HG03439 (cell line): ENCODE data around the gene ALLC.
"Not testable (repeated sequence)": the region's sequence is repeated elsewhere in the genome, so short reads cannot be mapped to it uniquely, and the experiment has no call there.

Experiments
- ATAC-seq: cut with Tn5 transposase; IDR thresholded peaks from one replicate; pipeline ENCODE4 v1.9.1; 2021; ENCODE audit warnings: mild to moderate bottlenecking, moderate library complexity; ENCODE audit not compliant: unreplicated experiment

The ALLC gene

GRCh38 chr2:3626118-3626811 lies 31.7 kb upstream of the ALLC start:
- no peak for ATAC-seq

- ATAC-seq: no peak
These were observed 31.0 kb upstream of the ALLC start for GRCh38 chr2:3626812-3627499.

DNA sequence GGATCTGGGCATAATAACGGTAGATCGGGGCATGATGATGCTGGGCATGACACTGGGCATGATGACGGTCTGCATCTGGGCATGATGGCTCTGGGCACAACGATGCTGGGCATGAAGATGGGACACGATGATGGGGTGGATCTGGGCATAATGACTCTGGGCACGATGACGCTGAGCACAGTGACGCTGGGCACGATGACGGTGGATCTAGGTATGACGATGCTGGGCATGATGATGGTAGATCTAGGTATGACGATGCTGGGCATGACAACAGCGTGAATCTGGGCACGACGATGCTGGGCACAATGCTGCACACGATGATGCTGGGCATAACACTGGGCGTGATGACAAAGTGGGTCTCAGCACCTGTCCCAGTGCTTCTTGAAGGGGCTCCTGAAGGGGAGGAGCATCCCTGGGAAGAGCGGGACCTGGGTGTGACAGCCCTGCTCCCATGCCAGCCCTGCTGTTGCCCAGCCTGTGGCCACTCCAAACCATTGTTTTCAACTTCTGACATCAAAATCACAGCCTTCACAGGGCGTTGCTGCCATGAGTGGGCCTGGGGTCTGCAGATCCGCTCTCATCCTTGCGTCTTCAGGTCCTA lies 30.4 kb upstream of the ALLC start:
- ATAC-seq: no peak

- no peak for ATAC-seq
These were observed 29.7 kb upstream of the ALLC start for GRCh38 chr2:3628241-3628679.

- no peak for ATAC-seq
These were observed 29.2 kb upstream of the ALLC start for GRCh38 chr2:3628800-3629199.

- ATAC-seq: no peak
These were observed 27.4 kb upstream of the ALLC start for GRCh38 chr2:3630631-3631030.

GRCh38 chr2:3631161-3631850 lies 26.7 kb upstream of the ALLC start:
- ATAC-seq: no peak

- no peak for ATAC-seq
These were observed 25.9 kb upstream of the ALLC start for GRCh38 chr2:3631851-3632659.

DNA sequence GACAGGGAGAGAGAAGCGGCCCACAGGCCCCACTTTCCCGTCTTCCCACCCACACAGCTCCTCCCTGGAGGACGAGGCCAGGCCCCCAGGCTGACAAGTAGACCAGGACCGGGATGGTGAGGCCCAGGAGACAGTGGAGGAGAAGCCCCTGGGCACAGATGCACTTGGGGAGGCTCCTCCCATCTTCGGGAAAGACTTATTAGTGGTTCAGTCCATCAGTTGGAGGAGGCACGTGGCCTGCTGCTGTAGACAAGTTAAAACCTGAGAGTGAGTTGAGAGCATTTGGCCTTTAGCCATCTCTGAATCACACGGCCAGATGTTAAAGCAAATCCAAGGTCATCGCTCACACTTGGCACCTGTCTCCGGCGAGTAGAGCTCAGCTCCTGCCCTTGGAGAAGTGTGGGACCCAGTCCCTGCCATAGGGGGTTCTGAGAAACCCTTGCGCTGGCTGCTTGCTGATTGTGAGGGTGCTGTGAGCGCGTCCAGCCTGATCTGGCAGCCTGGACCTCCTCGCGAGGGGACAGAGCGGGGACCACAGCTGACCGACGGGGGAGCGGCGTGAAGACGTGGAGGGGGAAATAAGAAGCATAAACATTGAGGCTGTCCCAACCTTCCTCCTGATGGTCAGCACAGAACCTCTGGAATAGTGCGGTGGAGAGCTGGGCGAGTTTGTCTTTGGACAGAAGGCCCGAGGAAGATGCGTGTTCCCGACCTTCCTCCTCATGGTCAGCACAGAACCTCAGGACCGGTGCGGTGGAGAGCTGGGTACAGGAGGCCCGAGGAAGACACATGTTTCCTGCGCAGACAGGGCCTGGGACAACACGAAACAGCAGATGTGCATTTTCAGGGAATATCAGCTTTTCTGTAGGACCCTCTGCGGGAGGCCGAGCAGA lies 24.7 kb upstream of the ALLC start:
- no peak for ATAC-seq

DNA sequence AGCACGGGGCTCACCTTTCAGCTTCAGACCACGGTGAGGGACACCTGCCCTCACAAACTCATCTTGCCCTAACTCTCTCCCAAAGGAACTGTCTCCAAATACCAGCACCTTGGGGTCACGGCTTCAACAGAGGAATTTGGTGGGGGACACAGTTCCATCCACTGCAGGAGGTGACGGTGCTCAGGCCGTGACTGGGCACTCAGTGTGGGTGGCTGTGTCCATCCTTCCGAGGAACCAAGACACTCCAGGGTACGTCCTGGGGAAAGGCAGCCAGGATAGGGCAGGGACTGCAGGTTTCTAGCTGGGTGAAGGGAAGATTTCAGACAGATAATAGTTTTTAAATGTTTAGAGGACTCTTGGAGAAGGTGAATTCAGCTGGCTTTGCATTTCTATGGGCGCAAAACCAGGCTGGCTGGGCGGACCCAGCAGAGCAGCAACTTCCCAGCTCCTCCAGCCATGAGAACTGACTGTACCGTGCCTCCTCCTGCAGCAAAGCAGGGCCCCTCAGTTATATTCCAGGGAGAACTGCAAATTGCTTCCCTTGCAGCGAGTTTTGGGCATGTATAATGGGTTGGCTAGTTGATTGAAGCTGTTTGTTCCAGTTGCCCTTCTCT lies 23.9 kb upstream of the ALLC start:
- ATAC-seq: no peak

GRCh38 chr2:3634596-3635121 lies 23.3 kb upstream of the ALLC start:
- no peak for ATAC-seq

DNA sequence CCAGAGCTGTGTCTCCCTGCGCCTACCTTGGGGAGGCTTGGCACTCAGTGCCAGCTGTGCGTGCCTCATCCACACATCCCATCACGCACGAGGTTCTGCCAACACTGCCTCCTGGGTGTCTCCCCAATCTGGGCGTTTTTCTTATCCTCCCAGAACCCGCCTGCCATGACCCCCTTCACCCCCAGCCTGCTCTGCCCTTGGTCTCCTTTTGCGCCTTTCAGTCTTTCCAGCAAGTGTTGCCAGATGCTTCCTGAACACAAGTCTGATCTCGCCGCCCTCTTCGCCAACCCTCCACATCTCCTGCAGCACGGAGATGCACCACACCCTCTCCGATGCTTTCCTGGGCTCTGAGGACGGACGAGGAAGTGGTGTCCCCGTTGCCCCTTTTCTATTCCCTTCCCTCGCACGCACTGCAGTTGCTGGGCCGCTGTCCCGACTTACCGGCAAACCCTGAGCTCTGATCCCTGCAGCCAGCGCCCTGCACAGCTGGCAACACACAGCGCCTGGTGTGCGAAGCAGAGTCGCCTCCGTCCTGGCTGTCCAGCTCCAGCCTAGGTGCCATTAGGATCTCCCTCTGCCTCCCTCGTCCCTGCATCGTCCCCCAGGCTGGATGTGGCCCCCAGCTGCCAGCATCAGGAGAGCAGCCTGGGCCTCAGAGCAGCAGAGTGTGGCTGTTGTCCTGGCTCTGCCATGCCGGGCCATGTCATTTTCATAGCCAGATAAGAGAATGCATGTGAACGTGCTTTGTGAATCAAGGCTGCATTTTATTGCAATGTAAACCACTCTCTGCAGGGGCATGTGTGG lies 22.6 kb upstream of the ALLC start:
- no peak for ATAC-seq

DNA sequence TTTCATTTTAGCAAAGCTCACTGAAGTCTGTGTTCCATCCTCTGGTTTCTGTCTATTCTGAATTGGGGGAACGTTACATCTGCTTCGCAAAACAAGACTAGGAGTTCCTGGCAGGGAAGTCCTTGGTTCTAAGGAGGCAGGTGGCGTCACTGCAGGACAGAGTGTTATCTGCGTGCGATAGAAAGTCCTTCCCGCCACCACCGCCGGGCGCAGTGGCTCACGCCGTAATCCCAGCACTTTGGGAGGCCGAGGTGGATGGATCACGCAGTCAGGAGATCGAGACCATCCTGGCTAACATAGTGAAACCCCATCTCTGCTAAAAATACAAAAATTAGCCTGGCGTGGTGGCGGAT lies 22.0 kb upstream of the ALLC start:
- not testable (repeated sequence) for ATAC-seq

- ATAC-seq: no peak
These were observed 21.3 kb upstream of the ALLC start for GRCh38 chr2:3636586-3637310.

DNA sequence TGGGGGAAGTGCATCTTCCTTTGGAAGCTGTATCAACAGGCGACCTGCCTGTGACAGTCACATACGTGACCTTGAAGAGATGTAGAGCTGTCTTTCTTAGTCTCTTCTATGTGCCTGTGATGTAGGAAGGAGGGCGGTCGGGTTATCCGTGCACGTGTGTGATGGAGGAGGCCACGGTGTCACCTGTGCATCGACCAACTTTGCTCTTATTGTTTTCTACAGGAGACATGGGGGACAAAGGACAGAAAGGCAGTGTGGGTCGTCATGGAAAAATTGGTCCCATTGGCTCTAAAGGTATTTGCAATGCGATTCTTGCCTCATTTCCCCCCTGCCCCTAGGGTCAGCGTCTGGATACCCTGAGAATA lies 20.7 kb upstream of the ALLC start:
- no peak for ATAC-seq

GRCh38 chr2:3637692-3638455 lies 20.1 kb upstream of the ALLC start:
- ATAC-seq: no peak

GRCh38 chr2:3638456-3638810 lies 19.6 kb upstream of the ALLC start:
- ATAC-seq: no peak
